ENCODE measurements around the gene NKX1-1.

NKX1-1 gene

DNA sequence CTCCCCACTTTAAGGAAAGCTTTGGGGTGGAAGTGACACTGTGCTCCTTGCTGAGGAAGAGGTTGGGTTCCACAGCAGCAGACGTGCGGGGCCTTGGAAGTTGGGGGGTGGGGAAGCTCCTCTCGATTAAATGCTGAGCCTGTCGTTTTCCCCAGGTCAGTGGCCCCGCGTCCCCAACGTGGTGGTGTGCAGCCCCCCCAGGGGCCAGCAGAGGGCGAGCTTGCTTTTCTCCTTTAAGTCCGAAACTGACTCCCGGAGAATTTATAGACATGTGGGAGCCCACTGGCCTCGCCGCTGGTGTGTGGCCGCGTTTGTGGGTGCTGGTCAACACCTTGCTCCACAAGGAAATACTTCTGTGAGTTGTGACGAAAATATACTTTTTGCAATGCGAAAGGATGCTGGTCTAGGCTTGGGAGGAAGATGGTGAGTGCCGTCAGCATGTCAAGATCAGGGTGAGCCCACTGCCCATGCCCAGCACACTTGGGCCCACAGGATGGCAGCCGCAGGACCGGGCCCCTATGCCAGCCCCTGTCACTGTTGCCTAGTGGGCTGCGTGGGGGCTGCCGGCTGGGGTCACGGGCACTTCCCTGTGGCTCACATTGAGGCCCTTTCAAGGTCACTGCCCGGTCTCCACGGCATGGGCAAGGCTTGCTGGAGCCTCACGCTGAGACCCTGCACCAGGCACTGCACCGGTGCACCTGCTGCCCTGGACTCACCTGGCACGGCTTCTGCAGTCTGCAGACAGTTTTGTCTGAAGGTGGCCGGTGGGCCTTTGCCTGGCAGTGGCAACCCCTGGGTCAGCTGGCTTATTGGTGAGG is 49.9 kb downstream of the NKX1-1 start:
- peak; percentile 24 for DNase-seq

- DNase-seq: no peak
Measured at GRCh38 chr4:1355378-1355777, 50.9 kb downstream of the NKX1-1 start.

DNA sequence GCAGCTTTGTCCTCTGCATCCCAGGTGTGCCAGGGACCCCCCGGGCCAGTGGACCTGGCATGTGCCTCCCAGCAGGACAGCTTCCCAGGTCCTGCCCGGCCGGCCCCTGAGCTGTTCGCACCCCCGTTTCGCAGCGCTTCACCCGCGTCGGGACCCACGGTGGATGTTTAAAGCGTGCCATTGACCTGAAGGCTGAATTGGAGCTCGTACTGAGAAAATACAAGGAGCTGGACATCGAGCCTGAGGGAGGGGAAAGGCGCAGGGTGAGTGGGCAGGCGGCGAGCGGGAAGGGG is 51.3 kb downstream of the NKX1-1 start:
- DNase-seq: no peak

- no peak for DNase-seq
Measured at GRCh38 chr4:1354136-1354982, 51.9 kb downstream of the NKX1-1 start.

DNA sequence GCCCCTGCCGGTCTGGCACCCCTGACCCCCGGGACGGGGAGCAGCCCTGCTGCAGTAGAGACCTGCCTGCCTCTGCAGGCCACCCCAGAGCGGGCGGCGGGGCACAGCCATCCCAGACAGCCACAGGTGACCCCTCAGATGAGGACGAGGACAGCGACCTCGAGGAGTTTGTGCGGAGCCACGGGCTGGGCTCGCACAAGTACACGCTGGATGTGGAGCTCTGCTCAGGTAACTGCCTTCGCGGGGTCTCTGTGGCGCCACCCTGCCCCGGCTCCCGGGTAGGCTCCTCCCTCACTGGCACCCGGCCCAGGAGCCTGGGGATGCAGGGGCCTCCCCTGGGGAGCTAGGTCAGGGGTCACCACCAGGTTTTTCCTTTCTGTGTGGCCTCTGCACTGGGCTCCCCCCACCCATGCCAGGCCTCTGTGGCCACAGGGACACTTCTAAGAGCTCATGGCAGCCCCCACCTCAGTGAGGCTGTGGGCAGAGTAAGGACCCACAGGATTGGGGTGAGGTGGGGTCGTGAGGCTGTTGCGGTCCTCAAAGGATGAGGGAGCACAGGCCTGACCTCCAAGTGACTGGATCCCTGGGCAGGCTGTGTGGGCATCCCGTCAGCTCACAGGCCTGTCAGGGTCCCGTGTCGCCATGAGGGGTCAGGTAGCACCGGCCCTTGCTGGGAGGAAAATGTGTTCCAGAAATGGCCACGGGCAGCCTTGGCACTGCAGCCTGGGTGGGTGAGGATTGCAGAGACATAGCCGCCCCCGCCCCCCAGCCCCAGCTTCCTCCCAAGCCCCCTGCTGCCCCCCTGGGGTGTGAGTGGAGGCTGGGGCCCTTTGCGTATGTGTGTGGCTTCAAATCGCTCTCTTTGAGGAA is 52.8 kb downstream of the NKX1-1 start:
- DNase-seq: no peak

Data from CD4-positive, alpha-beta T cell treated with Interferon gamma for 1 hour (primary cell).